ENCODE data around the gene NFATC2.
"Not testable (repeated sequence)": the region's sequence is repeated elsewhere in the genome, so short reads cannot be mapped to it uniquely, and the experiment has no call there.

Gene NFATC2

DNA sequence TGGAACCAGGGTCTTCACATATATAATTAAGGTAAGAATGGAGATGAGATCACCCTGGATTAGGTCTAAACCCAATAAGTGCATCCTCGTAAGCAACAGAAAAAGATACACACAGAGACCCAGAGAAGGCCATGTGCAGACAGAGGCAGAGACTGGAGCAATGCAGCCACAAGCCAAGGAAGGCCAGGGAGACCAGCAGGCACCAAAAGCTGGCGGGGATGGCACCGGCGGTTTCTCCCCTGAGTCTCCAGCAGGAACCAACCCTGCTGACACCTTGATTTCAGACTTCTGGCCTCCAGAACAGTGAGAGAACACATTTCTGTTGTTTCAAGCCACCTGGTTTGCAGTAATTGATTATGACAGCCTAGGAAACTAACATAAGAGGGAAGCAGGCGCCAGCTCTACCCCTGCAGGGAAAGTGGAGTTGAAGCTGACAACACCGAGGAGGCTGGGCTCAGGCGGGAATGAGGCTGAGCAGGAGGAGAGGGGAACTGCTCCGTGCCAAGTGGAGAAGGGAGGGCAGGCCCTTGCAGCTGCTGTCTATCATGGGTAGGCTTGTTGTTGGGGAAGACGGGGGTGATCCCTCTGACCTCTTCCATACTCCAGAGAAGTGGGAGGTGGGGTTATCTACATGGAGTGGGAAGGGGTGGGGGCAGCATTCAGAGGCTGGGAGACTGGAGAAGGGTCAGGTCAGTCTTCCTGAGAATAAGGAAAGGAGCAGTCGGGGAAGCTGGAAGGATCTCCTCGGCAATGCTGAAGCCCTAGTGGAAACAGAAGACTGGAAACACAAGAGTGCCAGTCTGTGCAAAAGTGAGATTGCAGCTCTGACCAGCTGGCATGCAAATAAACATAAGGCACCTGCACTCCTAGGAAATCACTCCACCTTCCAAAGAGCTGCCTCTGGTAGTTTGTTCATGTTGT is 72.7 kb downstream of the NFATC2 start:
- no peak for DNase-seq

DNA sequence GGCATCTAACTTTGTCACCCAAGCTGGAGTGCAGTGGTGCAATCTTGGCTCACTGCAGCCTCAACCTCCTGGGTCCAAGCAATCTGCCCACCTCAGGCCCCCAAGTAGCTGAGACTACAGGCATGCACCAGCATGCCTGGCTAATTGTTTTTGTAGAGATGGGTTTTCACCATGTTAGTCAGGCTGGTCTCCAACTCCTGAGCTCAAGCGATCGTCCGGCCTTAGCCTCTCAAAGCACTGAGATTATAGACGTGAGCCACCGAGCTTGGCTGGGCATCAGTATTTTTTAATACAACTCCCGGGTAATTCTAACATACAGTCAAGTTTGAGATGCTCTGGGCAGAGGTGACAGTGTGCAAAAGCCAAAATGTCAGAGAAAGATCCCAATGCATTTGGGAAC is 73.5 kb downstream of the NFATC2 start:
- no peak for DNase-seq

DNA sequence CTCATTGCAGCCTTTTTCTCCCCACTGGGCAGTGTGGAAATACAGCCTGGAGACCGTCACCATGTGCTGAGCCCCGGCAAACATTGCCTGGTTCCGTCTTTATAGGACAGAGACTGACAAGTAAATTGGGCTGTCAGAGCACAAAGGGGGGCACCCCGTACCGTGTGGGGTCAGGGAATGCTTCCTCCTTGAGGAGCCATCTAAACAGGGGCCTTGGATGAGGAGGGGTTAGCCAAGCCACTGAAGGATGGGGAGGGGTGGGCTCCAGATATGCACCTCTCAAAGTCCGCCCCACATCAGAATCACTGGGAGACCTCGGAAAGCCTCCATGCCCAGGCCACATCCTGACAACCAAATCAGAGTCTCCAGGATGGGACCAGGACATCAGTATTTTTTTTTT is 73.9 kb downstream of the NFATC2 start:
- no peak for DNase-seq

DNA sequence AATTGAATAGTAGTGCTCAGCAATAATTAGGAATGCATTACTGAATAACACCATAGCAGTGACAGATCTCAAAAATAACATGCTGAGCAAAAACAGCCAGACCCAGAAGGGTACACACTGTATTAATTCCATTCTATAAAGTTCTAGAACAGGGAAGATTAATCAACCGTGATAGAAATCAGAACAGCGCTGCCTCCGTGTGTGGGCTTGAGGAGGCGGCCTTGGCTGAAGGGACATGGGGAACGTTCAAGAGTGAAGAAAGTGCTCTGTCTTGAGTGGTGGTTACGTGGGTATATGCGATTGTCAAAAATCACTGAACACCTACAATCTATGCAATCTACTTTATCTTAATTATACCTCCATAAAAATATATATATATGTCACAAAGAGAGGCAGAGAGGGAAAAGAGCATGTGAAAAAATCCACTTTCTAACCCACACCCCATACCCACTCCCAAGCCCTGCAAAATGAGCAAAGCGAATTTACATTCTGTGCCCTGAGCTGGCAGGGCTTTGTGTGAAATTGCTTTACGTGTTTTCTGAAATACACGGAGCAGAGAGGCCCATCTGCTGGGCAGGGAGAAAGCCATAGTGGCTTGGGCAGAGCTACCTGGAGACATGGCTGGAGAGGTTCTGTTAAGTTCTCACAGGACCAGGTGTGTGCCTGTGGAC is 74.4 kb downstream of the NFATC2 start:
- no peak for DNase-seq

DNA sequence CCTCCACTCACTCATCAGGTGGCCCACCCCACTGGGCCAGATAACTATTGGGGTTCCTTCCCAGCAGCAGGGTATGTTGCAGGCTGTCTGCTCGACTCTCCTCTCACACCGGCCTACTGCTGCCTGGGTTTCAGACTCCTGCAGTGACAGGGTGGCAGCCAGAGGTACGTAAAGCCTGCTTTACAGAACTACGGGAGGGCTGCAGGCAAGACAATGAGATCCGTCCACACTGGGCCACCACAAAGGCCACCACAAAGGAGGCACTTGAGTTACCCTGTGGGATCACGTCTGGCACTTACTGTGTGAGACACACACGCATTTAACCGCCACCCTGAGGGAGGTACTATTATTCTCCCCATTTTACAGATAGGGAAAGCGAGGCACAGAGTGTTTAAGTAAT is 78.5 kb downstream of the NFATC2 start:
- DNase-seq = no peak

DNA sequence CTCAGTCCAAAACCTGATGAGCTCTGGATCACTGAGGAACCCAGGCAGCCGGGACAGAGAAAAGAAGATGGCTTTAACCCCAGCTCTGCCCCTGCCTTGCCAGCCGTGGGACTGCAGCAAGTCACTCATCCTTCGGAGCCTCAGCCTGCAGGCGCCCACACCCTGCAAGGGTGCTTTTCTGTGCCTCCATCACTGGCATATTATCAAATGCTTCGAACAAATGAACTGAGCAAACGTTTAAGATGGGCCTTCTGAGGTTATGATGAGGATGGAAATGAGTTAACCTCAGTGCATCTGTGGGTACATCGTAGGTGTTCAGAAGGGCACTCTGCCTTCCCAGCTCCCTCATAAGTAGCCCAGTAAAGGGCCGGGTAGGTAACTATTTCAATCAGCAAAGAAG is 79.0 kb downstream of the NFATC2 start:
- DNase-seq = no peak

DNA sequence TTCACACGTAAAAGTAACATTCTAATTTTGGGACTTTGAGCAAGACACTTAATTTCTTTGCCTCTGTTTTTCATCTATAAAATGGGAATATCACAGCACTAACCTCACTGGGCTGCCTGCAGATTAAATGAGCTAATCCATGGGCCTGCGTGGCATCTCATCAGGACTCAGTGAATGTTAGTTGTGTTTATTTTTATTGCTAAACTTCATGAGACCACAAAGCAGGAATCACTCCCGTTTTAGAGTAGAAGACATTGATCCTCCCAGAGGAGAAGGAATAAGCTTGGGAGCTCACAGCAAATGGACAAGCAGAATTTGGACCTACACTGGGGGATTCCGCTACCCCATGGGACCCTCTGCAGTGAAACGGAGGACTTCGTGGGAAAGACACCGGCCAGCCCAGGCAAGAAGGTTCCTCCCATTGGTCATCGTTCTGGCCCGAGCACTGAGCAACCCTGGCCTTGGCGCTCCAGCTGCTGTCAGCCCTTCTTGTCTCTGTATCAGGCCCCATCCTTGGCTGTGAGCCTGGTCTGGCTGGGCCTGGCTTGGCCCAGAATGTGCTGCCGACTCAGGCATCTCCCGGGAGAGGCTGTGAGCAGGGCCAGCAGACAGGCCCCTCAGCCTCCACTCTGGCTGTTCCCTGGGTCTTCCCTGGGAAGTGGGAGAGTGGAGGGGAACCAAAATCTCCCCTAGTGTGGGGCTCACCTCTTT is 79.8 kb downstream of the NFATC2 start:
- no peak for DNase-seq

DNA sequence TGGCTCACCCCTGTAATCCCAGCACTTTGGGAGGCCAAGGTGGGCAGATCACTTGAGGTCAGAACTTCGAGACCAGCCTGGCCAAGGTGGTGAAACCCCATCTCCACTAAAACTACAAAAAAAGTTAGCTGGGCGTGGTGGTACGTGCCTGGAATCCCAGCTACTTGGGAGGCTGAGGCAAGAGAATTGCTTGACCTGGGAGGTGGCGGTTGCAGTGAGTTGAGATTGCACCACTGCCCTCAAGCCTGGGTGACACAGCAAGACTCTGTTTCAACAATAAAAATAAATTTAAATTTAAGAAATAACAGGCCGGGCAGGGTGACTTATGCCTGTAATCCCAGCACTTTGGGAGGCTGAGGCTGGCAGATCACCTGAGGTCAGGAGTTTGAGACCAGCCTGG is 80.7 kb downstream of the NFATC2 start:
- not testable (repeated sequence) for DNase-seq

DNA sequence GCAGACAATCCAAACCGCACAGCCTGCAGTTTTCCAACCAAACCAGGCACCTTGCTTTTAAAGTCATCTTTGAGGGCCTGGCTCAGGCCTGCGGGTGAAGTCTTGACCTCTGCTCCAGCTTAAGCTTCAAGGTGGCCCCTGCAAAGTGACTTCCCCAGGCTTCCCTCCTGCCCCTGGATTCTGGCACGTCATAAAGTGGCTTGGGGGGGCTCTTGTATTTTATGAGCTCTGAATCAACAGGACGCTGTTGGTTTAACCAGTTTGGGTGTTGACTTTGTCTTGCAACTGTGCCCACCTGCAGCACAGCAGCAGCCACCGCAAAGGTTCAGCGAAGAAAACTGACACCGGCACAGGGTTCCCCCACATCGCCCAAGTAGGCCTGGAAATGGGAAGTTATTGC is 81.2 kb downstream of the NFATC2 start:
- no peak for DNase-seq

DNA sequence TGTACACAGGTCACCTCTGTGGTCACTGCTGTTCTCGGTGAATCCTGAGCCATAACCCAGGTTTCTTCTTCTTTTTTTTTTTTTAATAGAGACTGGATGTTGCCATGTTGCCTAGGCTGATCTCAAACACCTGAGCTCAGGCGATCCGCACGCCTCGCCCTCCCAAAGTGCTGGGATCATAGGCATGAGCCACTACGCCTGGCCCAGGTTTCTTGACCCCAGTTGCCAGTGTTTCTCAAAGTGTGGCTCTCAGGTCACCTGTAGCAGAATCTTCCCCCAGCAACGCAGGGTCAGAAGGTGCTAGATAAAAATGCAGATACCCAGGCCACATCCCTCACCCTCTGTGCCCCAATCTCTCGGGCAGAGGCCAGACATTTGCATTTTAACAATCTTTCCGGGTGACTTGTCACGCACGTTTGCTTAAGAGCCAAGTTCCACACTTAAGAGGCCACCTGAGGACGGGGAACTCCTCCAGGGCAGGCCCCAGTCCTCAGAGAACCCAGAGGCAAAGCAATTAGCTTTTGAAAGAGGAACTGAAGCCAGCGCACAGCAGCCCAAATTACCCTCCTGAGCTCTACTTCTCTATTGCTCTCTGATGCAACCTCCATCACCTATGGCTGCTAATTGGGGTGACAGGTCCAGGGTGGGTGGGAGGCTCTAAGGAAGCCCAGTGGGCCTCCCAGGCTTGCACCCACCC is 81.8 kb downstream of the NFATC2 start:
- peak in 1 of 2 donors; percentile 63 for DNase-seq

DNA sequence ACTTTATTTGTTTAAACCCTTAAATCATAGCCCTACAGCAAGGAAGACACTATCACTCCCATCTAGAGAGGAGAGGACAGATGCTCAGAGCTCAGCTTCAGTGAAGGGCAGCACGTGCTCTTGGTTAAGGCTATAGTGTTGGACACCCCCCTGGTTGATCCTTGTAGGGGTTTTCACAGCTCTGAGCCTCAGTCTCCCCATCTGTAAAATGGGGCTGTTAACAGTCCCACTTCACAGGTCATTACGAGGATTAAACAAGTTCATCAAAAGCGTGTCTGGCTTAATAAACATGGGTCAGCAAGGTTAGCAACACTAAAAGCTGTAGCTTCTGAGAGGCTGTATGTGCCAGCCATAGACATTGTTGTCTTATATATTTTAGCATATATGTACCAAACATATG is 82.4 kb downstream of the NFATC2 start:
- no peak for DNase-seq

DNA sequence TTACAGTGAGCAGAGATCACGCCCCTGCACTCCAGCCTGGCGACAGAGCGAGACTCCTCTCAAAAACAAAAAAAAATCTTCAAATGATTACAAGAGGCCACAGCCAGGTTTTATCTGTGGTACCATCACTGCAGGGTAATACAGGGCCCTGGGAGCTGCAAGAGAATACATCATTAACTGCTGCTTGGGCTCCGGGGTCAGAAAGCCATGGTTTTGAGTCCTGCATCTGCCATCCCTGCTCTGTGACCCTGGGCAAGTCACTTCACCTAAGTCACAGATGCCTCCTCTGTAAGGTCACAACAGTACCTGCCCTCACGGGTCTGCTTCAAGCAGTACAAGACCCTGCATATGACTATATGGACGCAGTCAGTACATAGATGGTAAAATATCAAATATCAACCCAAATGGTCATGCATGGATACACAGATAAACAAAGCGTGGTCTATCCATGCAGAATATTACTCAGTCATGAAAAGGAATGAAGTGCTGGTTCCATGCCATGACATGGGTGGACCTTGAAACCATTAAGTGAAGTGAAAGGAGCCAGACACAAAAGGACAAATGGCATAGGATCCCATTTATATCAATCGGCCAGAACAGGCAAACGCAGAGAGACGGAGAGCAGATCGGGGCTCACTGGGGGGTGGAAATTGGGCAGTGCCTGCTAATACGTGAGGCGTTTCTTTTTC is 83.6 kb downstream of the NFATC2 start:
- no peak for DNase-seq

DNA sequence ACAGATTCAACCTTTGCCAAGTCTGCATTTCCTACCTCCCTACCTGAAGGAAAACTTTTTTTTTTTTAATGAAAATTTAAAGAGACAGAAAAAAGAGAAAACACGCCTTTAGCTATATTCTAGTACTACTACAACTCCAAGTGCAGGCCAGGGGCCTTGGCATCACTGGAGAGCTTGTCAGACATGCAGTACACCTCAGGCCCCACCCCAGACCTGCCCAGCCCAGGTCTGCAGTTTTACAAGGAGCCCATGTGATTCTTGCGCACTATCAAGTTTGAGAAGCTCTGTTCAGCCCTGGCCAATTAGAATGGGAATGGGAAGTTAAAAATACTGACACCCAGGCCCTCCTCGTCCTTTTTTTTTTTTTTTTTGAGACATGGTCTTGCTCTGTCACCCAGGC is 85.0 kb downstream of the NFATC2 start:
- no peak for DNase-seq

DNA sequence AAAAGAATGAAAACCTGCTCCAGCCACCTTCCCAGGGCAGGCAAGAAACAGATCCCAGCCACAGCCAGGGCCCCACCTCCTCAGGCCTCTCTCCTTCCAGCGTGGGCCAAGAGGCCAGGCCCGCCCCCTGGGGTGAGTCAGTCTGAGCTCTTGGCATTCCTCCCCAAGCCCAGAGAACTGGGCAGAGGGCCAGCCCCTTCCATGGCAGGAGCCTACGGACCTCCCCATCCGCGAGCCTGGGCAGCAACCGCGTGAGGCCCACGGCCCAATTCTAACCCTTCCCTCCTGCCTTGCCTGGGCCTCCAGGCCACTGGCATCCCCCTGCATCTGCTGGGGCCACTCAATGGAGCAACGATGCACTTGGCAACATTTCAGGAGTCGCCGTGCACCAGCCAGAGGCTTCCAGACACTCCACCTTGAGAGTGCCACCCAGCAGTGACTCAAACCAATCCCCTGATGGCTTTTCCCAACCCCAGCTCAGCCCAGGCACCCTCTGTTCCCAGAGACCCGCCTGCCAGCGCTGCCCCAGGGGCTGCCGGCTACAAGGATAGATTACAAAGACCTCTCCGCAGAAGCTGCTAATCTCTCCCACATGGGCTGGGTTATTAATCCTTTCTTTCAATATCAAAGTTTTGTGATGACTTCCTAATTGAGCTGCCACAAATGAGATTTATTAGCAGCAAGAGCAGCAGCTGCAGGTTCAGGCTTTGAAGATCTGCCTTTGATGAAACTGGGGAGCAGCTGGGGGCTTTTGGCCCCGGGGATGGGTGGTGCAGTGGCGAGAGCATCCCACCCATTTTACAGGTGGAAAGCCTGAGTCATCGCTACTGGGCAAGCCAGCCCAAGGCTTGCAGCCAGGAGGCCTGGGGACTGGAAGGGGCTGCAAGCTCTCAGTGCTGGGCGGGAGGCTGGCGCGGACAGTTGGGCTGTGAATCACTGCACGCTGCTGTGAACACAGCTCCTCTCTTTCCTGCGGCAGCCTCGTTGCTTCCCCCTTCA is 85.7 kb downstream of the NFATC2 start:
- DNase-seq = no peak

DNA sequence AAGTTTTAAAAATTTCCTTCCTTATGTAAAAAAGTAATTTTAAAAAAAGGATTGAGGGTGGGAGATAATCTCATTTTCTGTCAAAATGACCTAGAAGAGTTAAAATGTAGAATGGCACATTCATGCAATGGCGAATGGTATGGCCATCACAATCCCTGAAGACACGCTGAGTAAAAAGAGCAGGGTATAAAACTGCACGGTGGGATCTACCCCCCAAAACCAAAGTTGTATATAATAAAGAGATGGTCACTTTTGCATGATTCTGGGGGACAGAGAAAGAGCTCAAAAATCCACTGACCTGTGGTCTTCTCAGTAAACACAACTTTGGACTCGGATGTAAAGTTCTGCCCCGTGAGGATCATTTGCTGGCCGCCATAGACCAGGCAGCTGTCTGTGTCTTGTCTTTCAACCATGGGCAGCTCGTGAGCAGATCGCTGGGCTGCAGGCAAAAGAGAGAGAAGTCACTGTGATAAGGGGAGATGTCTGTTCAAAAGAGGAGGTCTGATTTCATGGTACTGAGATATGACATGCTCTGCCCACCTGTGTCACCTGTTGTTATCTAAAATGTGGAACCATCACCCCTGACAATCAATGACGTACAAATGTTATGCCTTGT is 88.2 kb downstream of the NFATC2 start:
- DNase-seq = no peak

DNA sequence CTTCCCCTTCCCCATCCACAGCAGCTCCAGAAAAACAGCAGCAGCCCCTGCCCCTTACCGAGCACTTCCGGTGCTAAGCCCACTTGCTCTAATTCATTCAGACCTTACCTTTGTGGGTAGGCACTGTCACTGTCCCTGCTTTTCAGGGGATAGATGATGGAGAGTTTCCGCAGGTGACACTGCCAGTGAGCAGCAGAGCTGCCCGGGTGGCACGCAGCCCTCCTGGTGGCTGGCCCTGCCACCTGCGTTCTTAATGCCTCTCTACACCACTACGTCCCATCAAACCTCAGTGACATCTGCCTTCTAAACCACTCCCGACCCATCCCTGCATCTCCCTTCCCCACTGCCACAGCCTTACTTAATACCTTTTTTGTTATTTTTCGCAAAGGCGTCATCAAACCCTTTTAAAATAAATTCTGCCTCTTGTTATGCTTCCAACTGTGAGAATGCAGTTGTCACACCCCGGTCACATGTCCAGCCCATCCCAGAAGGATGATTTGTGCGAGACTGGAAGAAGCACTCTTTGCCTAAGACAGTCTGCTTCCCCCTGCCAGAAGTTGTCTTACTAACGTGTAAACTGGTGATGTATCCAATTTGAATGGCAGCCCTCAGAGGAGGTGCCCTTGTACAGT is 89.7 kb downstream of the NFATC2 start:
- no peak for DNase-seq

DNA sequence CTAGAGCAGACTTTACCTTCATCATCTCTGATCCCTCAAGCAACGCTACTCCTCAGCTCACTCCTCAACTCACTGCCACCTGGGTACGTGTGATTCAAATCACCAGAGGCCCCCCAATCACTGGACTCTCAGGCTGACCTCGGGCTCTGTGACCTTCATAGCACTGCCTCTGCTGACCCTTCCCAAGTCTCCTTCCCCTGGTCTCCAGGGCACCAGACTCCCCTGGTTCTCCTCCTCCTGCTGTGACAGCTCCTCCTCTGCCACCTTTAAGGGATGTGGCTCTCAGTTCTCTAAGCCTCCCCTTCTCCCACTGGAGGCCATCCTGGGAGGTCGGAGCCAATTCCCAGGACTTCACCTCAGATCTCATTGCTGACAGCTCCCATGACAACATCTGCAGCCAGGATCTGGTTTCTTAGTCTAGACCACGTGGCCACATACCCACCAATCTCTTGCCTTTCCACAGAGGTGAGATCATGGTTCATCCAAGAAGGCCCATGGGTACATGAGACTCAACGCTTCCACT is 90.4 kb downstream of the NFATC2 start:
- no peak for DNase-seq

DNA sequence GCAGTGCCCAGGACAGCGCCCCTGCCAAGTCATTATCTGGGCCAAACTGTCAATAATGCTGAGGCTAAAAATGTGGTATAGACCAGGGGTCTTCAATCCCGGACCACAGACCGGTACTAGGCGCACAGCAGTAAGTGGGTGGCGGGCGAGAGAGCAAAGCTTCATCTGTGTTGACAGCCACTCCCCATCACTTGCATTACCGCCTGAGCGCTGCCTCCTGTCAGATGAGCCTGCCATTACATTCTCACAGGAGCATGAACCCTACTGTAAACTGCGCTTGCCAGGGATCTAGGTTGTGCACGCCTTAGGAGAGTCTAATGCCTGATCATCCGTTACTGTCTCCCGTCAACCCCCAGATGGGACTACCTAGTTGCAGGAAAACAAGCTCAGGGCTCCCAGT is 91.0 kb downstream of the NFATC2 start:
- DNase-seq = no peak

DNA sequence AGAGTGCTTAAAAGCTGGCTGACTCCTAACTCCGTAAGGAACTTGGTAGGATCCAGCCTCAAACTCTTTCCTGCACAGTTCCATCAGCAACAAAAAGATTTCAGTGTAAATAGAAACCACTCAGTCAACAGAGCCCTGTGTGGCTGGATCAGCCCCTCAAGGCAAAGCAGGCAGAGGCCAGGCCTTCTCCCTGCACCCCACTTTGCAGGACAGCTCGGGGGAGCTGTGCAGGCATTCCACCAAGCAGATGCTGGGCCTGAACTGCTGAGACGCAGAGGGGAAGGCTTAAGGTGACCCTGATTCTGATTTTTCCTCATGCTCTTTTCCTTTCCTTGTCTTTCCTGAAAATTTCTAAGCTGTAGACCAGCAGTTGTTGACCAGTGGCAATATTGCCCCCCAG is 91.5 kb downstream of the NFATC2 start:
- no peak for DNase-seq

DNA sequence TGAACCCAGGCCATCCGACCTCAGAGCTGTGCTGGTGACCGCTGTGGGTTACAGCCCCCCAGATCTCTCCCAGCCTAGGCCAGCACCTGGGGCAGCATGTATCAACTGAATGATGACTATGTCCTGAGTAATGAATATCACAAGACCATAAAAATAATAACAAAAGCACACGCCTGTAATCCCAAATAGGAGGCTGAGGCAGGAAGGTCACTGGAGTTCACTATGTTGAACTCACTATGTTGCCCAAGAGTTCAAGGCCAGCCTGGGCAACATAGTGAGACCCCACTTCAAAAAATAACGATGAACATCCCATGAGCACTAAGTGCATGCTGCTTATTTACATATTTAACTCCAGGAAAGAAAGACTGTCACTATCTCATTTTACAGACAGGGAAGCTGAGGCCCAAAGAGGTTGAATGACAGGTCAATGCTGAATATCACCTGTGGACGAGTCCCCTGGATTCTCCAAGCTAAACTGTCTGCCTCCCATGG is 92.3 kb downstream of the NFATC2 start:
- DNase-seq = no peak

Measured in CD4-positive, alpha-beta T cell treated with Interleukin-4 for 1 hour (primary cell).